Ascending aorta (tissue), 2 donors: ENCODE data around the gene OR2T34. TPM values are rescaled to one million over a fixed set of nuclear protein-coding genes. Genes with fewer than 3 reads are reported as not detected.
"Not testable (repeated sequence)": the region's sequence is repeated elsewhere in the genome, so short reads cannot be mapped to it uniquely, and the experiment has no call there.

Experiments
- DNase-seq, 2 donors: peaks; one replicate each; pipeline ENCODE4 v3.0.0-alpha.2; 2019; ENCODE audit warnings: low spot score in 2 of 2
- H3K27ac ChIP-seq, 2 donors: fragments of 200-600 bp; sonication (generic); one replicate each; pipeline ENCODE4 v1.5.1; 2016 to 2017; ENCODE audit warnings: mild to moderate bottlenecking in 1 of 2
- H3K27me3 ChIP-seq: fragments of 200-600 bp; sonication (generic); one replicate; pipeline ENCODE4 v1.5.1; 2017
- H3K36me3 ChIP-seq, 2 donors: fragments of 200-600 bp; sonication (generic); one replicate each; pipeline ENCODE4 v1.5.1; 2016
- H3K4me1 ChIP-seq, 2 donors: fragments of 200-600 bp; sonication (generic); one replicate each; pipeline ENCODE4 v1.5.1; 2016 to 2017; ENCODE audit warnings: mild to moderate bottlenecking in 1 of 2
- H3K4me3 ChIP-seq, 2 donors: fragments of 200-600 bp; sonication (generic); one replicate each; pipeline ENCODE4 v1.5.1; 2016 to 2017; ENCODE audit warnings: mild to moderate bottlenecking in 1 of 2
- H3K9me3 ChIP-seq, 2 donors: fragments of 200-600 bp; sonication (generic); one replicate each; pipeline ENCODE4 v1.5.1; 2016
- CTCF ChIP-seq, 3 experiments: fragments of 200-600 bp in 2 of 3; fragments of 450-650 bp in 1 of 3; sonication (generic) in 2 of 3; IDR thresholded peaks; one replicate each; pipeline ENCODE4 v1.5.1; 2016 to 2019; ENCODE audit warnings: antibody characterized with exemption in 3 of 3, mild to moderate bottlenecking in 1 of 3, moderate library complexity in 1 of 3
- intact Hi-C: fragments of 100-400 bp; cut with DNase I; formaldehyde crosslinking; loops from one replicate; pipeline ENCODE4 v1.15.1; 2023
- total RNA-seq: library from RNA; depleted of rRNA; stranded (reverse); fragments of >200 nt; gene quantifications from one replicate; pipeline ENCODE4 v1.1.0, GENCODE V29; 2016

OR2T34 gene
- total RNA-seq, 1 donor from 2014 or later: not detected

GRCh38 chr1:248592655-248593054 is 18.1 kb upstream of the OR2T34 start:
- Histone ChIP-seq H3K36me3 (no peaks in the 10 kb centered on the region), H3K9me3 (no peaks in the 10 kb centered on the region), H3K4me1 (no peaks in the 10 kb centered on the region), H3K27ac (no peak overlapping the region), H3K27me3 (no peaks in the 10 kb centered on the region), H3K4me3 (no peak overlapping the region)
- no peak for TF ChIP-seq CTCF (IDR thresholded peaks at IDR 0.05)
- no peak for DNase-seq
- intact Hi-C loops: no loop called here

- no peak overlapping the region for H3K4me3 ChIP-seq
- intact Hi-C loops: no loop called here
- H3K4me1 ChIP-seq: no peaks in the 10 kb centered on the region
- H3K36me3 ChIP-seq: no peaks in the 10 kb centered on the region
- no peaks in the 10 kb centered on the region for H3K9me3 ChIP-seq
- H3K27me3 ChIP-seq: no peaks in the 10 kb centered on the region
- no peak overlapping the region for H3K27ac ChIP-seq
- DNase-seq: no peak
- no peak for TF ChIP-seq CTCF (IDR thresholded peaks at IDR 0.05)
These were observed 15.5 kb upstream of the OR2T34 start for GRCh38 chr1:248590055-248590454.

- intact Hi-C loops: no loop called here
- DNase-seq: no peak
- no peak overlapping the region for H3K4me3 ChIP-seq
These were observed 14.8 kb upstream of the OR2T34 start for GRCh38 chr1:248589334-248589733.

GRCh38 chr1:248585266-248585665 is 10.7 kb upstream of the OR2T34 start:
- Histone ChIP-seq H3K27me3 (no peaks in the 10 kb centered on the region), H3K27ac (no peak overlapping the region), H3K9me3 (no peaks in the 10 kb centered on the region), H3K4me3 (no peak overlapping the region), H3K36me3 (no peaks in the 10 kb centered on the region), H3K4me1 (no peaks in the 10 kb centered on the region)
- DNase-seq: no peak
- intact Hi-C loops: no loop called here
- TF ChIP-seq CTCF (IDR thresholded peaks at IDR 0.05): no peak

More at GRCh38 chr1:248589334-248589733, 14.8 kb upstream of the OR2T34 start:
- no peaks in the 10 kb centered on the region for H3K36me3 ChIP-seq
- no peaks in the 10 kb centered on the region for H3K9me3 ChIP-seq
- H3K27ac ChIP-seq: no peak overlapping the region
- no peaks in the 10 kb centered on the region for H3K4me1 ChIP-seq
- no peak for TF ChIP-seq CTCF (IDR thresholded peaks at IDR 0.05)
- H3K27me3 ChIP-seq: no peaks in the 10 kb centered on the region

DNA sequence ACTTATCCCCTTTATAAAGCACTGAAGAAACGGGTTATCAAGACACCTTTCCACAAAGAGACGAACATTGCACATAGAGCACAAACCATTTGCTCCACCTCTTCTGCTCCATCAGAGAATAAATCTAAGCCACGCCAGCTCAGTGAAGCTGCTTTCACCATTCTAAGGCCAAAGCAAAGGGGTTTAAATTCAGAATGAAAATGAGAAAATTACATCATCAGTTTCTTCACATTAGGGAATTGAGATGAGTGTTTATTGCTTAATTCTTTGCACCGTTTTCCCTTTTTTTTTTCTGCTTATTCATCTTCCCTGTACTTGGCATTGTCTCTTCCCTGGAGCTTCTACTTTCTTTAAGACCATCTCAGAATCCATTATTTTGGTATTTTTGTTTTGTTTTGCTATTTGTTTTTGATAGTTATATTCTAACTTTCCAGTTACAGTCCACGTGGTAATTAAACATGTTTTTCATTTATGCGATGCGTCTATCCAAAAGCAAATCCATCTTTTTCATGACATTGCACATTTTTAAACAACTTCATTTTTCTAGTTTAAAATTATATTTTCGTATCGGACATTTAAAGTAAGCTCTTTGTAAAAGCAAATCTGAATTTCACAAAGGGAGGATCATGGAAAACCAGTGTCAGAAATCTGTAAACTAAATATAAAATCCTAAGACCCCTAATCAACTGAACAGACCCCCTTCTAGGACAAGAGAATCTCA is 1.9 kb upstream of the OR2T34 start:
- H3K4me1 ChIP-seq: no peaks in the 10 kb centered on the region
- no peak overlapping the region for H3K27ac ChIP-seq
- intact Hi-C loops: no loop called here
- H3K4me3 ChIP-seq: no peak overlapping the region
- H3K36me3 ChIP-seq: no peaks in the 10 kb centered on the region
- no peaks in the 10 kb centered on the region for H3K9me3 ChIP-seq
- no peaks in the 10 kb centered on the region for H3K27me3 ChIP-seq
- no peak for TF ChIP-seq CTCF (IDR thresholded peaks at IDR 0.05)
- DNase-seq: no peak

GRCh38 chr1:248573856-248574255 is 701 bp downstream of the OR2T34 start:
- intact Hi-C loops, DNase-seq, H3K27ac ChIP-seq, H3K9me3 ChIP-seq, H3K4me1 ChIP-seq, H3K4me3 ChIP-seq, H3K36me3 ChIP-seq, H3K27me3 ChIP-seq: not testable (repeated sequence)

GRCh38 chr1:248572049-248572448 is 2.5 kb downstream of the OR2T34 start:
- H3K36me3 ChIP-seq, H3K4me3 ChIP-seq, intact Hi-C loops, H3K4me1 ChIP-seq, H3K27ac ChIP-seq, H3K9me3 ChIP-seq, H3K27me3 ChIP-seq, DNase-seq: not testable (repeated sequence)

DNA sequence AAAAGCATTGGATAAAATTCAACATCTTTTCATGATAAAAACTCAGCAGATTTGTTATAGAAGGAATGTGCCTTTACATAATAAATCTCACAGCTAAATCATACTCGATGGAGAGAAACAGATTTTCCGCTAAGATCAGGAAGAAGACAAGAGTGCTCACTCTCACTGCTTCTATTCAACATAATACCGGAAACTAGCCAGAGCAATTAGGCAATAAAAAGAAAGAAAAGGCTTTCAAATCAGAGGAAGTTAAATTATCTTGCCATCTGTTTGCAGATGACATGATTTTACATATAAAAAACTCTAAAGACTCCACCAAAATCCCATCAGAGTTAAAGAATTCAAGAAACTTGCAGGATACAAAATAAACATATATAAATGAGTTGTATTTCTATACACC is 3.7 kb downstream of the OR2T34 start:
- intact Hi-C loops, H3K9me3 ChIP-seq, DNase-seq, H3K27me3 ChIP-seq, H3K27ac ChIP-seq, H3K4me3 ChIP-seq, H3K4me1 ChIP-seq, H3K36me3 ChIP-seq: not testable (repeated sequence)

DNA sequence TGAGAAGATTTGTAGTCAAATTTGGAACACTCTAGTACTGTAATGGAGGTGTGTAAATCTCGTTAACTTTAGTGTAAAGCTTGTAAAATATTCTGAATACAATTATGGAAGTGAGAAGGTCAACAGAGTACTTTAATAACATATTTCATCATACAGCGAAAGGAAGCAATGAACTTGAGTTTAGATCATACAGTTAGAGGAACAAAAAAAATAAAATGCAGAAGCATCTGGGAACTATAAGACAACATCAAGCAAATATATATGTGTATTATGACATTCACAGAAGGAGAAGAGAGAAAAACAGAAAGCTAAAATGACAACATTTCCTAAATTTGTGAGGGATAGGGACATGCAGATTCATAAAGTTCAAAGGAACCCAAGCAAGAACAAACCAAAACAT is 5.5 kb downstream of the OR2T34 start:
- H3K36me3 ChIP-seq, intact Hi-C loops, H3K4me1 ChIP-seq, DNase-seq, H3K27ac ChIP-seq, H3K9me3 ChIP-seq, H3K27me3 ChIP-seq, H3K4me3 ChIP-seq: not testable (repeated sequence)
